GM21786 (cell line): ENCODE measurements around the gene FCRLB.
"Not testable (repeated sequence)": the region's sequence is repeated elsewhere in the genome, so short reads cannot be mapped to it uniquely, and the experiment has no call there.

ENCODE experiments used
- ATAC-seq: cut with Tn5 transposase; IDR thresholded peaks from one replicate; pipeline ENCODE4 v1.9.1; 2021; ENCODE audit not compliant: unreplicated experiment

The FCRLB gene

DNA sequence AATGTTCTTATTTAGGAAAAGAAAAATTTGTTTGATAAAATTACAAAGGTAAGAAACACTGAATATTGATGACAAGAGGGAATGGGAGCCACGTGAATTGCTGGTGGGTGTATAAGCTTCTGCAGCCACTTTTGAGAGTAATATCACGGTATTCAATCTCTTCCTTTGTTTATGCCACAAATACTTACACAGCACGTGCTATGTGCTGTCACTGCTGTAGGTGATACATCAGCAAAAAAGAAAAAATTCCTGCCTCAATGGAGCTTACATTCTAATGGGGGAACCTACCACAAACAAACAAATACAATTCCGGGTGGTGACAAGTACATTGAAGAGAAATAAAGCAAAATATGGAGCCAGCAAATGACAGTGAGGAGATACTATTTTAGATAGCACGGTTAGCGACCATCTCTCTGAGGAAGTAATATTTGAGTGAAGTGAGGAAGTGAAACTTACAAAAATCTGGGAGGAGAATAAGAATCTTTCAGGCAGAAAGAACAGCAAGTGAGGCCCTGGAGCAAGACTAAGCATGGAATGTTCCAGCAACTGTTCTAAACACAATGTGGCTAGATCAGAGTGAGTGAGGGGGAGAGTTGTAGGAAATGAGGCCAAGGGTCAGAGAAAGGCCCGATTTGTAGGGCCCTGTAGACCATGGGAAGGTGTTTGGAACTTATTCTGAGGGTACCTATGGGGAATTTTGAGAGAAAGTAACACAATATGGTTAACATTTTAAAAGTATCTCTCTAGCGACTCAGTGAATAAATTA, 2.6 kb upstream of the FCRLB start:
- peak; percentile 66 for ATAC-seq

DNA sequence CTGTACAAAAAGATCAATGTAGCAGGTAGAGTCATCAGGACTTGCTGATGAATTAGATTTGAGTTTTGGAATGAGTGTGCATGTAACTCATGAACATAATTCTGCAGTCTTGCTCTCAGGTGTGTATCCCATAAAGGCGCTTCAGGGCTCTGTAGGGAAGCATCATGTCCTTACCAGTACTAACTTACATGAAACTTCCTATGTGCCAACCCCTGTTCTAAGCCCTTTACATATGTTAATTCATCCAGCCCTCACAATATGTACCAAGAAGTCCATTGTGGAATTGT, 2.1 kb upstream of the FCRLB start:
- peak; percentile 46 for ATAC-seq

- no peak for ATAC-seq
Observed at GRCh38 chr1:161720422-161720821, 922 bp upstream of the FCRLB start.

DNA sequence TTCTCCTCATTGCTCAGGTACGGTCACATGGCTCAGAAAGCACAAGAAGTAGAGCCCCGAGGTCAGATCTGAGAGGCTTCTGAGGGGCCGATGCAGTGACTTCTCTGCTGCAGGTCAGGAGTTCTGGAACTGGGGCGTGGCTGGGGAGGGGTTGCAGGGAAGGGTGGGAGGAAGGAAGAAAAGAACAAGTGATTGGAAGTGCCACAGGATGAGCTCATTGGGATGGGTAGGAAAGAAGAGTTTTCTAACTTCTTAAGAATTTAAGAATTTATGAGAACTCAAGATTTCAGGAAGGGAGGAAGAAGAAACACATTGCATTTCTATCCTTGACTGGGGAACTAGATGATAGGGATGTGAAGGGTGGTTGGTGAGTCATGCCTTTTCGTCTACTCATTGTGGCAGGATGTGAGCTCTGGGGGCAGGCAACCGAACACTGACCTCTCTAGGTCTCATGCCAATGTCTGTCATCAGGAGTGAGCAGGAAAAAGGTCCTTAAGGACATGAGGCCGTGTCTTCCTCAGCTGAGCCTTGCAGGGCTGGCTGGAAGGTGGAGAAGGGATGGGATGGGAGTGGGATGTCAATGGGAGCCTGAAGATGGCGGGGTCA, 497 bp downstream of the FCRLB start:
- no peak for ATAC-seq

DNA sequence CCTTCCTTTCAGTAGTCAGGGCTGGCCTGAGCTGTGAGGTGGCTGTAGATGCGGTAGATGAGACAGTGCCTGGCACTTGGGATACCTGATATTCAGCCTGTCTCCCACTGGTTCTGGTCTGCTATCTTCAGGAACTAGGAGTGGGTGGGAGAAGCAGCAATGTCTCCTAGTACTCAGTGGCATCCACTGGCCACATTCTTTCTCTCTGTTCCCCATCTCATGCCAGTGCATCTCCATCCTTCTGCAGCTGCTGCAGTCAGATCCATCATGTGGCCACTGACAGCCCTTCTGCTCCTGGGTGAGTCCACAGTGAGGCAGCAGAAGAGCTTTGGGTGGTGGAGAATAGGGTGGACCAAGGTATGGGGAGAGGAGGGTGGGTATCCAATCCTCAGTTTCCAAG, 1.1 kb downstream of the FCRLB start:
- ATAC-seq: no peak

GRCh38 chr1:161723459-161724141, 2.3 kb downstream of the FCRLB start:
- ATAC-seq: no peak

GRCh38 chr1:161725258-161725907, 4.0 kb downstream of the FCRLB start:
- not testable (repeated sequence) for ATAC-seq

DNA sequence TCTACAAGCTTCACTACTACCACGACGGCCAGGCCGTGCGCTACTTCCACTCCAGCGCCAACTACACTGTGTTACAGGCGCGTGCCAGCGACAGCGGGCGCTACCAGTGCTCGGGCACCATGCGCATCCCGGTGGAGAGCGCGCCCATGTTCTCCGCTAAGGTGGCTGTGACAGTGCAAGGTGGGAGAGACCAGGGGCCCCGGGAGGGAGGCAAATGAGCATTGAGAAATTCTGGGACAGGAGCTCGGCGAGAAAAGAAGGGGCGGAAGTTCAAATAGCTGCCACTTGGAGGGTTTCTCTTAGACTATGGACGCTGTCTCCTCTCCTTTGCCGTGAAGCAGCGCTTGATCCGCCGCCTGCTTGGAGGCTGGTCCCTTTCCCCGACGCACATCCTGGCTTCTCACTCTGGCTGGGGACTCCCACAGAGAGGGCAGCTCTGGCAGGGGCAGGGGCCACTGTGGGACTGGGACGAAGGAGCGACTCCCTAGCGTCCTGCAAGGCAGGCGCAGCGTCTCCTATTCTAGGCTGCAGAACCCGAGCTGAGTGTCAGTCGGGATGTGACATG, 4.6 kb downstream of the FCRLB start:
- no peak for ATAC-seq

- ATAC-seq: peak; percentile 49
Observed at GRCh38 chr1:161726473-161727255, 5.3 kb downstream of the FCRLB start.

GRCh38 chr1:161727256-161727924, 6.0 kb downstream of the FCRLB start:
- ATAC-seq: peak; percentile 12

DNA sequence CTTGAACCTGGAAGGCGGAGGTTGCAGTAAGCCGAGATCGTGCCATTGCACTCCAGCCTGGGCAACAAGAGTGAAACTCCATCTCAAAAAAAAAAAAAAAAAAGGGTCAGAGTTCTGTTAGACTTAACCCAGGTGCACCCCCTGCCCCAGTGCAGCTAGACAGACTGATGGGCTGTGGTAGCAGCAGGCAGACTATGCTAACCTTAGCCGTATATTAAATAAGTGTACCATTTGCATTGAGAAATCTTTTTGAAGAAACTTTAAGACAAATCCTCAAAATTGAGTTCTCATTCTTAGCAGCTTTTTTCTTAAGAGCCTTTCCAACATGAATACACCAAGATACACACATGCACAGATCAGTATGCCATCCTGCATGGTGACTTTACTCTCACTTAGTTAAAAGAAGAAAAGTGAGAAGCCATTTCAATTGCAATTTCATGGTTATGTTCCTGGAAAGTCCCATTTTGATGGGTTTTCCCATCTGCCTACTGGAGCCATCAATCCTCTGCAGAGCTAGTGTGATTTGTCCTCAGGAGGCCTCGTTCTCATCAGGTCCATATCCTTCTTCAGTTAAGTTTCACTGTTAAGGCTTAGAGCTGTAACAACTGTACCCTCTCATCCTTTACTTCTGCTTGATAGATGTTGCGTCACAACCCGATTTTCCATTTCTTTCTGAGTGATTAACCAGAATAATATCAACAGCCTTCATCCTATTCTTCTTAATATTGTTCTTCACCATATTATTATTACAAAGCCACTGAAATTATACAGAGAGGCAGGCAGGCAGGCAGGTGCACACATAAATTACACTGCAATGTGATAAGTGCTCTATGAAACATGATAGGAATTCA, 7.3 kb downstream of the FCRLB start:
- no peak for ATAC-seq

GRCh38 chr1:161730050-161730564, 8.8 kb downstream of the FCRLB start:
- ATAC-seq: no peak

- no peak for ATAC-seq
Observed at GRCh38 chr1:161731241-161731640, 9.9 kb downstream of the FCRLB start.

DNA sequence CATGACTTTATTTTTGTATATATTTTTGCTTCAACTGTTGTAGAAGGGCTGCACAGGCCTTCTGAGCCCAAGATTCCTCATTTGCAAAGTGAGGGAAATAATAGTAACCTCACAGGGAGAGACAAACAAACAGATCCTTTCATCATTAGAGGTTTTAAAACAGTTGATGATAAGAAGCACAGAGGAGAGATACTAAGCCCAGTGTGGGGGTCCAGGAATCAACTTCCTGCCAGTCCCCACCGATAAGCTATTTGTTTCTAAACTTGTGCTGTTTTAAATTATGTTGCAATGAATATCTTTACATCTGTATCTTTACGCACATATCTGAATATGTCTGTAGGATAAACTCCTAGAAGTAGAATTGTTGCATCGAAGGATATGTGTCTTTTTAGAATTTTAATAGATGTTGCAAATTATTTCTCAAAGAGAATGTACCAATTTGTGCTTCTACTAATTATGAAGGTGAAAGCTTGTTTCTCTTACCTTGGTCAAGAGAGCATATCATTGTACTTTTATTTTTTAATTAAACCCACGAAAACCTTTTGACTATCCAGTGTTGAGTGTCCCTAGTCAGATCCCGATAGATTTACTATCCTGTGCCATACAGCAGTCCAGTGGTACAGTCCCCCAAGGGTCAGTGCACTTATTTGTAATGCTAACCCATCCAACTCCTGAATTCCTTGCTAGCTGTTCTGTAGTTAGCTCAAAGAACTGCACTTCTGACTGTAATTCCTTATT, 10.8 kb downstream of the FCRLB start:
- no peak for ATAC-seq

DNA sequence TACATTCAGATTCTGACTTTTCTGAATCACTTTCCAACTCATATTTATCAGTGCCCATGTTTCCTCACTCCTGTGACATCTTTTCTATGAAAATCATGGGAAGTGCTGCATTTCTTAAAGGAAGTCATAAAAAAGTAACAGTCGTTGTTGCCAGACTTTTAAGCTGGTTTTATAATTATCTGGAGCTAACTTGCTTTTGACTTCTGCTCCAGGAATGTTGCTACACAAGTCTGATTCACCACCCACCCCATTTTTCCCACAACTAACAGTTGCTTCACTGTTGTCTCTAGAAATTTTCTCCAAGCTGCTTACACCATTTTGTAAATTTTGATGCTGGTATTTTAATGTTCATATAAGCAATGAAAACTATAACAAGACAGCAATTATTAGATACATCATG, 12.2 kb downstream of the FCRLB start:
- ATAC-seq: no peak

- ATAC-seq: no peak
Observed at GRCh38 chr1:161735837-161736236, 14.5 kb downstream of the FCRLB start.

DNA sequence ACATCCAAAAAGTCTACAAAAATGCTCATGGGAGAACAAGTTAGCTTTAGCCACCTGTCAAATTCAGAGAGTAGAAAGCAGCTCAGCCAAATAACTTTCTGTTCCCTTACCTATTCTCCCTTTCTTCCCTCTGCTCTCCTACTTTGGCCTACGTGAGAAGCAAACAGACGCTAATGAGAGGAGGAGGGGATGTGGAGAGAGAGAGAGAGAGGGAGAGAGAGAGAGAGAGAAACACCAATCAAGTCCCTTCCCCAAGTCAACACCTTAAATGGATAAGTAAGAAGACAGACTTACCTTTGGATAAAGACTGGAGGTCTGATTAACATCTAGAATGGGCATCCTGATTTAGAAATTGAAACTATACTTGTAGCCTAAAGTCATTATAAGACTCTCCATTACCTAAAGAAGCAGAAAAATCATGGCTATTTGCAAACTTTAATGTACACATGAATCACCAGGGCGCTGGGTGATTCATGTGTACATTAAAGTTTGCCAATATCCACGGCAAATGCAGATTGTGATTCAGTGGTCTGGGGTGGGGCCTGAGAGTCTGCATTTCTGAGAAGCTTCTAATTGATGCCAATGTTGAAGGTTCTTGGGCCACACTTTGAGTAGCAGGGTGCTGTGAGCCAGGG, 15.1 kb downstream of the FCRLB start:
- ATAC-seq: no peak

GRCh38 chr1:161737625-161738024, 16.3 kb downstream of the FCRLB start:
- no peak for ATAC-seq
